Nephron progenitor cell (in vitro differentiated cells): ENCODE measurements around the gene RALGPS2.
A peak's percentile ranks its signal among the peaks of the same experiment; 100 is the strongest.

ENCODE experiments used
- DNase-seq: peaks from one replicate; pipeline ENCODE4 v3.0.0; 2021
- H3K27ac Mint-ChIP-seq: 2 replicates; pipeline ENCODE4 v1.8.0; 2021; ENCODE audit warnings: mild to moderate bottlenecking, moderate library complexity, mixed read lengths
- H3K27me3 Mint-ChIP-seq: 2 replicates; pipeline ENCODE4 v1.8.0; 2021; ENCODE audit warnings: mild to moderate bottlenecking, low read depth, mixed read lengths; ENCODE audit not compliant: poor library complexity
- H3K36me3 Mint-ChIP-seq: 2 replicates; pipeline ENCODE4 v1.8.0; 2021; ENCODE audit warnings: low read depth, mixed read lengths
- H3K4me1 Mint-ChIP-seq: 2 replicates; pipeline ENCODE4 v1.8.0; 2021; ENCODE audit warnings: mixed read lengths
- H3K4me3 Mint-ChIP-seq: 2 replicates; pipeline ENCODE4 v1.8.0; 2021; ENCODE audit warnings: mild to moderate bottlenecking, moderate library complexity, mixed read lengths
- H3K9me3 Mint-ChIP-seq: 2 replicates; pipeline ENCODE4 v1.8.0; 2021; ENCODE audit warnings: mild to moderate bottlenecking, moderate library complexity, mixed read lengths
- CTCF ChIP-seq: fragments of 200-600 bp; sonication (generic); IDR thresholded peaks from 2 replicates; pipeline ENCODE4 v1.5.0; 2021; ENCODE audit warnings: antibody characterized with exemption

Gene RALGPS2

GRCh38 chr1:178953538-178954324 lies 228.7 kb downstream of the RALGPS2 start:
- Mint-ChIP-seq H3K9me3 (peaks cover 4% of the 10 kb centered on the region), H3K27ac (peak overlapping the region; percentile 93), H3K27me3 (no peaks in the 10 kb centered on the region), H3K36me3 (no peaks in the 10 kb centered on the region), H3K4me3 (no peak overlapping the region), H3K4me1 (peaks cover 25% of the 10 kb centered on the region)
- TF ChIP-seq CTCF = no peak
- no peak for DNase-seq

- no peaks in the 10 kb centered on the region for H3K27me3 Mint-ChIP-seq
- TF ChIP-seq CTCF = no peak
- H3K27ac Mint-ChIP-seq = peak overlapping the region; percentile 93
- DNase-seq = no peak
- H3K36me3 Mint-ChIP-seq = no peaks in the 10 kb centered on the region
- H3K9me3 Mint-ChIP-seq = peaks cover 4% of the 10 kb centered on the region
- peaks cover 25% of the 10 kb centered on the region for H3K4me1 Mint-ChIP-seq
- H3K4me3 Mint-ChIP-seq = no peak overlapping the region
Observed at GRCh38 chr1:178954325-178954690, 229.3 kb downstream of the RALGPS2 start.

- no peak overlapping the region for H3K4me3 Mint-ChIP-seq
- H3K4me1 Mint-ChIP-seq = peaks cover 25% of the 10 kb centered on the region
- DNase-seq = no peak
- no peaks in the 10 kb centered on the region for H3K27me3 Mint-ChIP-seq
- H3K36me3 Mint-ChIP-seq = no peaks in the 10 kb centered on the region
- peaks cover 4% of the 10 kb centered on the region for H3K9me3 Mint-ChIP-seq
- TF ChIP-seq CTCF = no peak
- H3K27ac Mint-ChIP-seq = no peak overlapping the region
Observed at GRCh38 chr1:178954937-178955336, 229.9 kb downstream of the RALGPS2 start.

- Mint-ChIP-seq H3K27me3 (no peaks in the 10 kb centered on the region), H3K4me1 (peaks cover 23% of the 10 kb centered on the region), H3K9me3 (peaks cover 4% of the 10 kb centered on the region), H3K4me3 (no peak overlapping the region), H3K36me3 (no peaks in the 10 kb centered on the region), H3K27ac (no peak overlapping the region)
- TF ChIP-seq CTCF = no peak
- no peak for DNase-seq
Observed at GRCh38 chr1:178955391-178955954, 230.4 kb downstream of the RALGPS2 start.

- no peak for DNase-seq
- TF ChIP-seq CTCF = no peak
- H3K36me3 Mint-ChIP-seq = no peaks in the 10 kb centered on the region
- H3K4me3 Mint-ChIP-seq = no peak overlapping the region
- H3K27me3 Mint-ChIP-seq = peaks cover 3% of the 10 kb centered on the region
- H3K27ac Mint-ChIP-seq = no peak overlapping the region
- peaks cover 12% of the 10 kb centered on the region for H3K4me1 Mint-ChIP-seq
- H3K9me3 Mint-ChIP-seq = no peaks in the 10 kb centered on the region
Observed at GRCh38 chr1:178958491-178958890, 233.4 kb downstream of the RALGPS2 start.
